ENCODE measurements around the gene RPL13.

The RPL13 gene
- 163 to 414 (median 293) reads per million in 18 experiments for total RNA-seq

- peak; percentile 95 to 97 for DNase-seq
Measured at GRCh38 chr16:89560378-89561141, at the start of gene RPL13. RPL13 (plus strand) TSS chr16:89560682; CDS start chr16:89560960, 278 bp downstream.

GRCh38 chr16:89511374-89511773 lies 49.1 kb upstream of the RPL13 start:
- DNase-seq = peak in 1 of 2 donors; percentile 57

GRCh38 chr16:89512453-89512852 lies 48.0 kb upstream of the RPL13 start:
- no peak for DNase-seq

- no peak for DNase-seq
Measured at GRCh38 chr16:89517128-89517527, 43.4 kb upstream of the RPL13 start.

DNA sequence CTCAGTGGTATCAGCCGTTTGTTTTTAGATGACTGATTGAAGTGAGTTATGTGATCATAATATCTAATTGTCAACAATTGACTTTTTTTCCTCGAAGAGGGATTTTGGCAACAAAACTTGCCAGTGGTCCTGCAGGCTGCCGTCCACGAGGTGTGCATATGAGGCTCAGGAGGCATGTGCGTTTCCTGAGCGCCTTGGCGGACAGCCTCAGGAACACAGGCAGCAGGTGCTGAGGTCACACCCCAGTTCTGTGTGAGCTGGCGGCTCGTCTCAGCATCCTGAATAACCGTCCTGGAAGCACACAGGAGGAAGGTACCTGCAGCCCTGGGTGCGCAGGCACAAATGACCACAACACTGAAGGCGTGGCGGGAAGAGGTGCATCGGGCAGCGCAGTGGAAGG lies 40.6 kb upstream of the RPL13 start:
- no peak for DNase-seq

- DNase-seq = no peak
Measured at GRCh38 chr16:89522287-89522686, 38.2 kb upstream of the RPL13 start.

GRCh38 chr16:89523680-89524344 lies 36.7 kb upstream of the RPL13 start:
- no peak for DNase-seq

GRCh38 chr16:89525146-89525913 lies 35.2 kb upstream of the RPL13 start:
- DNase-seq = no peak

DNA sequence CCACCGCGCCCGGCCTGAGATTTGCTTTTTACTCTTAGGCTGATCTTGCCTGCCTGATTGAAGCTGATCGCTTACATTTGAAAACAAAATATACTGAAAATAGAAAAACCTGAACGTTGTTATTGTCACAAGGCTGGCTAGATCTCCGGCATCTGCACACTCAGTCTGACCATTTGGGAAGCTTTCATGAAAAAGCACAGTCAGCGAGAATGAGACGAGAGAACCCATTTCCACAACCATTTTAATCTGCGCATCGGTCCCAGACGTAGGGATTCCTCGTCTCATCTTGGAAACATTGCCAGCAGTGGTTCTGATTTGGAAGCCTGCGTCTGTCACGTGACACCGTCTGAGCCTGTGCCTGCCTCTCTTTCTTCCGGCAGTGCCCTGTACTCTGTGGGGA lies 31.4 kb upstream of the RPL13 start:
- DNase-seq = no peak

DNA sequence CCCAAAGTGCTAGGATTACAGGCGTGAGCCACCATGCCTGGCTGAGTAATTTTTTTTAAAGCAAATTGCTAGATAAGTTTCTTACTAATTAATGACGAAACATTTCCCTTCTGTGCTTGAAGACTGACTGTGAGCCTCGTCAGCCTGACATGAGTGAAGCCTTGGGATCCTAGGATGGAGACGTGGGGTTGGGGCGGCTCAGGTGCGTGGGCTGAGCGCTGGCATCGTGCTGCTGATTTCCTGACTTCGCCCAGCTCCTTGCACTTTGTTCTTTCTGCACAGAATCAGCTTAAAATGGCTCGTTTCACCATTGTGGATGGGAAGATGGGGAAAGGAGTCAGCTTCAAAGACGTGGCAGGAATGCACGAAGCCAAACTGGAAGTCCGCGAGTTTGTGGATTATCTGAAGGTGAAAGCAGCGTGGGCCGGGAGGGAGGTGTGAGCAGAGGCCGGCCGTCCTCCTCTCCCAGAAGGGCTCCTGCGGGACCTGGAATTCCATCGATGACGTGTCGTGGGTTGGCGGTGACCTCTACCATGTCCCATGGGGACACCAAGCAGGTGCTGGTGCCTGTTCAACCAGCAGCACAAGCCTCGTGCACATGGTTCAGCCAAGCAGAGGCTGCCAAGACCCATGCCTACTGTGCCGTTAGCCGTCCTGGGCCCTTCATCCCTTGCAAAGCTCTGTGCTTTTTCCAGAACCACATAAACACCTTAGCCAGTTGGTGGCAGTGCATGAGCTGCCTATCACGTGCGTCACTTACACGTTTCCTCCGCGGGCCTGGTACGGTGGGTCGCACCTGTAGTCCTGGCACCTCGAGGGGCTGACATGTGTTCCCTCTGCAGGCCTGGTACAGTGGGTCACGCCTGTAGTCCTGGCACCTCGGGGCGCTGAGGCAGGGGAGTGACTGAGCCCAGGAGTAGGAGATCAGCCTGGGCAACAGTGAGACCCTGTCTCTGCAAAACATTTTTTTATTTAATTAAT lies 29.8 kb upstream of the RPL13 start:
- DNase-seq = no peak

DNA sequence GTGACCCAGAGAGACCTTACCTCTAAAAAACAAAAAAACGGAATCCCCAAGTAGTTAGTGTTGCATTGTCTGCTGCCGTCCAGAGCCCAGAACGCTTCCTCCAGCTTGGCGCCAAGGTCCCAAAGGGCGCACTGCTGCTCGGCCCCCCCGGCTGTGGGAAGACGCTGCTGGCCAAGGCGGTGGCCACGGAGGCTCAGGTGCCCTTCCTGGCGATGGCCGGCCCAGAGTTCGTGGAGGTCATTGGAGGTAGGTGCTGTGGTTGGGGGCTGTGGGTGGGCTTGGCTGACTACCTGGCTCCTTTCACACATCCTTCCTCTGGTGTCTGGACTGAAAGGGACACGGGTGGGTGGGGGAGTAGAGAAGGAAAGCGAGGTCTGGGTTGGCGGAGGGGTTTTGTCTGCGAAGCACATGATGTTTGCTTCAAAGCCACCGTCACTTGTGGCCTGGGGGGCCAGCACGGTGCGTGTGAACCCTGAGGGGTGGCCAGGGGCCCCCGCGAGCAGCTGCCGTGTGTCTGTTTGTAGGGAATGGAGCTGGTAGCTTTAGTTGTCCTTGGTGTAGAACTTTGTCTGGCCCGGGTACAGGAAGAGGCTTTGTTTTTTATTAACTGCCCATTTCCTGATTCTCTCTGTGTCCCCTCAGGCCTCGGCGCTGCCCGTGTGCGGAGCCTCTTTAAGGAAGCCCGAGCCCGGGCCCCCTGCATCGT lies 28.5 kb upstream of the RPL13 start:
- no peak for DNase-seq

DNA sequence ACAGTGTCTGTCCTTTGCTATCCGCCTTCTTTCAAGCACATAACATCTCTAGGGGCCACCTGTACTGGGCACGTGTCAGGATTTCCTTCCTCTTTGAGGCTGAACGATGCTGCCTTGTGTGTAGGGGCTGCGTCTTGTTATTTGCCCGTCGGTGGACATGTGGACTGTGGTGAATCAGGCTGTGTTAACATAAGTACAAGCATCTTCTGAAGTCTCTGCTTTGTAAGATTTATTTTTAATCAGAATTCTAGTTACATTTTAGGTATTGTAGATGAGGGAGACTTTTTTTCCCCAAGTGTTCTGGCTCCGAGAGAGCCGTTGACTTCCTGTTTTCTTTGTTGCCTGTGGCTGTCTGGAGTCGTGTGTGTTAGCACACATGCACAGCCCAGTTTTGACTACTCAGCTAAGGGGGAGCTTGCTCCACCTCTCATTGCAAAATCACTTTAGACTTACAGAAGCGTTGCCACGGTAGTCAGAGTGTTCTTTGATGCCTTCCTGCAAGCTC lies 26.2 kb upstream of the RPL13 start:
- peak; percentile 93 to 96 for DNase-seq

- no peak for DNase-seq
Measured at GRCh38 chr16:89536371-89536770, 24.1 kb upstream of the RPL13 start.

- DNase-seq = no peak
Measured at GRCh38 chr16:89536886-89537548, 23.5 kb upstream of the RPL13 start.

DNA sequence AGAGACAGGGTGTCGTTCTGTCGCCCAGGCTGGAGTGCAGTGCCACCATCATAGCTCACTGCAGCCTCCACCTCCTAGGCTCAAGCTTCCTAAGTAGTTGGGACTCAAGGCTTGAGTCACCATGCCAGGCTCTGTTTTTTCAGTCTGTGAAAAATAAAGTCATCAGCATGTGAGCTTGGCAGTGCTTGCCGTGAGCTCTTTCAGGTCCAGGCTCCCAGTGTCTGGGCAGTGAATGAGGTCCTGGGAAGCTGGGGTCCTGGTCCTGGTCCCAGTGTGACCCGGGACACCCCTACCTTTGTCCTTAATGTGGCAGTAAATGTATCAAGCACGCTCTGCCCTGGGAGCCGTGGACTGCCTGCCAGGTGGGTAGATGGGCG lies 22.9 kb upstream of the RPL13 start:
- DNase-seq = no peak

DNA sequence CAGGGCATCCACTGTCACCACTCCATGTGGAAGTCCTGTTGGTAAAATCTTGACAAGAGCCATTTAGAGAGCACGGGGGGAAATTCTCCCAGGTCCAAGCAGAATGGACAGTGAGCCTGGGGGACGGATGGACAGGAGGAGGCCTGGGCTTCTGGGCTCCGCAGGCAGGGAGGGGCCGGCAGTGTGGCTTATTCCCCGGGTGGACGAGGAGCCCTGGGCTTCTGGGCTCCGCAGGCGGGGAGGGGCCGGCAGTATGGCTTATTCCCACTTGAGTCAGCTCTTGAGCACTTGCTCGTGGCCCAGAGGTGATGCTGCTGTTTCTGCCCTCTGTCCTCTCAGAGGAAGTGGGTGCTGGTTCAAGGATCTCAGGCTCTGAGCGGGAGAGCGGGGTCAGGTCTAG lies 22.2 kb upstream of the RPL13 start:
- DNase-seq = no peak

- no peak for DNase-seq
Measured at GRCh38 chr16:89540557-89540956, 19.9 kb upstream of the RPL13 start.

GRCh38 chr16:89541792-89542191 lies 18.7 kb upstream of the RPL13 start:
- DNase-seq = no peak

DNA sequence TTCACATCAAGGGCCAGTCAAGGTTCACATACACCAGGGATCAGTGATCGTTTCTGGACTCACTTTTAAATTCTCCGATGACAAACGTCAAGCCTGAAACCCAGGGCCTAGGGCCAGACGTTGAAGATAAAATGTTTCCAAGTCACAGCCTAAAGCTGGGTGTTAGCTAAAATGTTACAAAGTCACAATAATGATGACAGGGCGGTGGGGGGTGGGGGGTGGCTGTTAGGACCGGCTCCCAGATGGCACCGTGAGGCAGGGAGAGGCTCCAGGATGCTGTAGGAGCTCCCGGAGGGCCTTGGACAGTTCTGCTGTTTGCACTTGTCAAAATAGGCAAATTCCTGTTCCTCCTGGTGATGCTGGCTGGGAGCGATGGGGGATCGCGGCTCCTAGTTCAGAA lies 16.4 kb upstream of the RPL13 start:
- DNase-seq = no peak

DNA sequence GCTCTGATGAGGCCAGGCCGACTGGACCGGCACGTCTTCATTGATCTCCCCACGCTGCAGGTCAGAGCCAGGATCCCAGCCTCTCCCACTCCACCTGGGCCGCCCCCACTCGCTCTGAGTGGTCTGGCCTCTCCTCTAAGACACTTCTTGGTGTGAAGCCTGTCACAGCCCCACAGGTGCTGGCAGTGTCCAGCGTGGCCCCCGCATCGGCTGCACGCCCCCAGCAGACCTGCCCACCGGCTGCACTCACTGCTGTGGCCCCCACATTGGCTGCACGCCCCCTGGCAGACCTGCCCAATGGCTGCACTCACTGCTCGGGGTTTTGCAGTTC lies 15.8 kb upstream of the RPL13 start:
- DNase-seq = no peak
